ENCODE measurements around the gene CEL.
"Not testable (repeated sequence)": the region's sequence is repeated elsewhere in the genome, so short reads cannot be mapped to it uniquely, and the experiment has no call there.

CEL gene

DNA sequence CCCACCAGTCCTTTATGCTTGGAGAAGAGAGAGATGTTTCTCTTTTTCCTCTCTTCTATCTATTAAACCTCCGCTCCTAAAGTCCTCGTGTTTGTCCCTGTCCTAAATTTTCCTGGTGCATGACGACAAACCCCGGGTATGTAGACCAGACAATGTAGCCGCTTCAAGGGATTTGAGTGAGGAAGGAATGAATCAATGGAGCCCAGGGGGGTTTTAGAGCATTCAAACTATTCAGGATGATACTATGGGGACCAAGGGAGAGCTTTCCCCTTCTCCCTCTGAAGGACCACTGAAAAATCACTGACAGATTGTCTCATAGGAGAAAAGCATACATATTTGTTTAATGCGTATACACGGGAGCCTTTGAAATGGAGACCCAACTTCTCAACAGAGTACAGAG, 18.4 kb downstream of the CEL start:
- no peak for DNase-seq (ENCODE audit: extremely low read depth, low read depth)
- TF ChIP-seq, protein P1, sequence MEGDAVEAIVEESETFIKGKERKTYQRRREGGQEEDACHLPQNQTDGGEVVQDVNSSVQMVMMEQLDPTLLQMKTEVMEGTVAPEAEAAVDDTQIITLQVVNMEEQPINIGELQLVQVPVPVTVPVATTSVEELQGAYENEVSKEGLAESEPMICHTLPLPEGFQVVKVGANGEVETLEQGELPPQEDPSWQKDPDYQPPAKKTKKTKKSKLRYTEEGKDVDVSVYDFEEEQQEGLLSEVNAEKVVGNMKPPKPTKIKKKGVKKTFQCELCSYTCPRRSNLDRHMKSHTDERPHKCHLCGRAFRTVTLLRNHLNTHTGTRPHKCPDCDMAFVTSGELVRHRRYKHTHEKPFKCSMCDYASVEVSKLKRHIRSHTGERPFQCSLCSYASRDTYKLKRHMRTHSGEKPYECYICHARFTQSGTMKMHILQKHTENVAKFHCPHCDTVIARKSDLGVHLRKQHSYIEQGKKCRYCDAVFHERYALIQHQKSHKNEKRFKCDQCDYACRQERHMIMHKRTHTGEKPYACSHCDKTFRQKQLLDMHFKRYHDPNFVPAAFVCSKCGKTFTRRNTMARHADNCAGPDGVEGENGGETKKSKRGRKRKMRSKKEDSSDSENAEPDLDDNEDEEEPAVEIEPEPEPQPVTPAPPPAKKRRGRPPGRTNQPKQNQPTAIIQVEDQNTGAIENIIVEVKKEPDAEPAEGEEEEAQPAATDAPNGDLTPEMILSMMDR (IDR thresholded peaks at IDR 0.05; ENCODE audit: low read depth, low read length), result no peak

DNA sequence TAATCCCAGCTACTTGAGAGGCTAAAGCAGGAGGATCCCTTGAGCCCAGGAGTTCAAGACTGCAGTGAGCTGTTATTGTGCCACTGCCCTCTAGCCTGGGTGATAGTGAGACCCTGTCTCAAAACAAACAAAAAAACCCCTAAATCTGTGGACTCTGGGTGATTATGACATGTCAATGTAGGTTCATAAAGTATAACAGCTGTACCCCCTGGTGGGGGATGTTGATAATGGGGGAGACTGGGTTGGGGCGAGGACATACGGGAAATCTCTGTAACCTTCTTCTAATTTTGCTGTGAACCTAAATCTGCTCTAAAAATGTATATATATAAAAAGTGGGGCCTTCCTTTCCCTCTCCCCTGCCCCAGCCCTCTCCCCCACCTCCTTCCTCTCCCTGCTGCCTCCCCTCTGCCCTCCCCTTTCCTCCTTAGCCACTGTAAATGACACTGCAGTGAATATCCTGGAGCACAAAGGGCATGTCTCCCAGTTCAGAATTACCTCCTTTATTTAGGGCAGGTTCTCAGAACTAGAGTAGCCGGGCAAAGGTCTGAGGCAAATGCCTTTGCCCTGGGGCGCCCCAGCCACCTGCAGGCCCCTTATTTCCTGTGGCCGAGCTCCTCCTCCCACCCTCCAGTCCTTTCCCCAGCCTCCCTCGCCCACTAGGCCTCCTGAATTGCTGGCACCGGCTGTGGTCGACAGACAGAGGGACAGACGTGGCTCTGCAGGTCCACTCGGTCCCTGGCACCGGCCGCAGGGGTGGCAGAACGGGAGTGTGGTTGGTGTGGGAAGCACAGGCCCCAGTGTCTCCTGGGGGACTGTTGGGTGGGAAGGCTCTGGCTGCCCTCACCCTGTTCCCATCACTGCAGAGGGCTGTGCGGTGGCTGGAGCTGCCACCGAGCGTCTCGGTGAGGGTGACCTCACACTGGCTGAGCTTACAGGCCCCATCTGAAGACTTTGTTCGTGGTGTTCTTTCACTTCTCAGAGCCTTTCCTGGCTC, 19.3 kb downstream of the CEL start:
- DNase-seq (ENCODE audit: extremely low read depth, low read depth), result not testable (repeated sequence)

DNA sequence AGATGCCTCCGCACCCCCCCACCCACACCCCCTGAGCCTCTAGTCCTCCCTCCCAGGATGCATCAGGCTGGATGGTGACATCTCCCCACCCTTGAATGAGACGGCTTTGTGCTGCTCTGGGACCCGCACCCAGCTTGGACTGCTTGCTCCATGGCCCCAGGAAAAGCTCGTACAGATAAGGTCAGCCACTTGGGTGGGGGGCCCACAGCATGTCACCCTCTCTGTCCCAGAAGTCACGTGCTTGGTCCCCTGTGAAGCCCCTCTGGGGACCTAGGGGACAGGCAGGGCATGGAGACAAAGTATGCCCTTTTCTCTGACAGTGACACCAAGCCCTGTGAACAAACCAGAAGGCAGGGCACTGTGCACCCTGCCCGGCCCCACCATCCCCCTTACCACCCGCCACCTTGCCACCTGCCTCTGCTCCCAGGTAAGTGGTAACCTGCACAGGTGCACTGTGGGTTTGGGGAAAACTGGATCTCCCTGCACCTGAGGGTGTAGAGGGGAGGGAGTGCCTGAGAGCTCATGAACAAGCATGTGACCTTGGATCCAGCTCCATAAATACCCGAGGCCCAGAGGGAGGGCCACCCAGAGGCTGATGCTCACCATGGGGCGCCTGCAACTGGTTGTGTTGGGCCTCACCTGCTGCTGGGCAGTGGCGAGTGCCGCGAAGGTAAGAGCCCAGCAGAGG, 20.3 kb downstream of the CEL start:
- not testable (repeated sequence) for DNase-seq (ENCODE audit: extremely low read depth, low read depth)

DNA sequence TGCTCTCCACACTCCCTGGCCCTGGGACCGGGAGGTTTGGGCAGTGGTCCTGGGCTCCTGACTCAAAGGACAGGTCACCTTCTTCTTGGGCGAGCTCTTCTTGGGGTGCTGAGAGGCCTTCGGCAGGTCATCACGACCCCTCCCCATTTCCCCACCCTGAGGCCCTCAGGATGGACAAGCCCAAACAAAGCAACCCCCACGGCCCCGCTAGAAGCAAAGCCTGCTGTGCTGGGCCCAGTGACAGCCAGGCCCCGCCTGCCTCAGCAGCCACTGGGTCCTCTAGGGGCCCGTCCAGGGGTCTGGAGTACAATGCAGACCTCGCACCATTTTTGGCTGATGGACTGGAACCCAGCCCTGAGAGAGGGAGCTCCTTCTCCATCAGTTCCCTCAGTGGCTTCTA, 21.9 kb downstream of the CEL start:
- not testable (repeated sequence) for DNase-seq (ENCODE audit: extremely low read depth, low read depth)

DNA sequence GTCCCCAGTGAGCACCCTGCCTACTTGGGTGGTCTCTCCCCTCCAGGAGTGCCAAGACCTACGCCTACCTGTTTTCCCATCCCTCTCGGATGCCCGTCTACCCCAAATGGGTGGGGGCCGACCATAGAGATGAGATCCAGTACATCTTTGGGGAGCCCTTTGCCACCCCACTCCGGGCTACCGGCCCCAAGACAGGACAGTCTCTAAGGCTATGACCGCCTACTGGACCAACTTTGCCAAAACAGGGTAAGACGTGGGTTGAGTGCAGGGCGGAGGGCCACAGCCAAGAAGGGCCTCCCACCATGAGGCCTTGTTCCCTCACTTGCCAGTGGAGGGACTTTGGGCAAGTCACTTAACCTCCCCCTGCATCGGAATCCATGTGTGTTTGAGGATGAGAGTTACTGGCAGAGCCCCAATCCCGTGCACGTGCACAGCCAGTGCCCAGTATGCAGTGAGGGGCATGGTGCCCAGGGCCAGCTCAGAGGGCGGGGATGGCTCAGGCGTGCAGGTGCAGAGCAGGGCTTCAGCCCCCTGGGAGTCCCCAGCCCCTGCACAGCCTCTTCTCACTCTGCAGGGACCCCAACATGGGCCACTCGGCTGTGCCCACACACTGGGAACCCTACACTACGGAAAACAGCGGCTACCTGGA, 24.6 kb downstream of the CEL start:
- DNase-seq (ENCODE audit: extremely low read depth, low read depth), result not testable (repeated sequence)

DNA sequence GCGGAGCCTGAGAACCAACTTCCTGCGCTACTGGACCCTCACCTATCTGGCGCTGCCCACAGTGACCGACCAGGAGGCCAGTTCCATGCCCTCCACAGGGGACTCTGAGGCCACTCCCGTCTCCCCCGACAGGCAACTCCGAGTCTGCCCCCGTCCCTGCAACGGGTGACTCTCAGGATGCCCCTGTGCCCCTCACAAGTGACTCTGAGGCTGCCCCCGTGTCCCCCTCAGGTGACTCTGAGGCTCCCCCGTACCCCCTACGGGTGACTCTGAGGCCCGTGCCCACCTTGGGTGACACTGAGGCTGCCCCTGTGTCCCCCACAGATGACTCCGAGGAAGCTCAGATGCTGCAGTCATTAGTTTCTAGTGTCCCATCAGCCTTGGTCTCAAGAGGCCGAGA, 25.1 kb downstream of the CEL start:
- TF ChIP-seq, protein P1 (IDR thresholded peaks at IDR 0.05; ENCODE audit: low read depth, low read length), result no peak
- DNase-seq (ENCODE audit: extremely low read depth, low read depth), result no peak

DNA sequence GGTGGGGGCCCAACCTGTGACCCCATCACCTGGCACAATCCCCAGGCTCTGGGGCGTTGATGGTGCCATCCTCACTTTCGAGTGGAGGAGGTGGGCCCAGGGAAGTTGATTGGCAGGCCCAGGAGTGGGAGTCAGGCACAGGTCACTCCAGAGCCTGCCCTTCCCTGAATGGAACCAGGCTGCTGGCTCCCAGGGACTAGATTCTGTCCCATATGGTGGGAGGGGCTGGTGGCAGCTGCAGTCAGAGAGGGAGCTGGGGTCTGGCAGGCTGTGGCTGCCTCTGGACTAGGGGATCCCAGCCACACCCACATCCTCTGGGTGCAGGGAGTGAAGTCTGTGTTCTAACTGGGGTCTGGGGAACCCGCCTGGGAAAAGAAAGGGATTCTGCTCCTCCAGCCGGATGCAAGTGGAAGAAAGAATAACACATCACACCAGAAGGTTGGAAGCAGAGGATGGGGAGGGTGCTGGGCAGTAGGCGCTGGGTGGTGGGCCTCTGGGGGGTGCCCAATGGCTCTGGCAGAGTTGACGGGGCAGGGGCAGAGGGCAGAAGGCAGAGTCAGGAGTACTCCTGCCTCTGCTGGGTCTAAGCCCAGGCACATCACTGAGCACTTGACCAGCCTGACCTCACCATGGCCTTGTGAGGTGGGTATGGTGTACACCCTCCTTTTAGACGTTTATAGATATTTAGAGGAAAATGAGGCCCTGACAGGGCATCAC, 25.8 kb downstream of the CEL start:
- TF ChIP-seq, protein P1 (IDR thresholded peaks at IDR 0.05; ENCODE audit: low read depth, low read length), result no peak
- DNase-seq (ENCODE audit: extremely low read depth, low read depth), result no peak

DNA sequence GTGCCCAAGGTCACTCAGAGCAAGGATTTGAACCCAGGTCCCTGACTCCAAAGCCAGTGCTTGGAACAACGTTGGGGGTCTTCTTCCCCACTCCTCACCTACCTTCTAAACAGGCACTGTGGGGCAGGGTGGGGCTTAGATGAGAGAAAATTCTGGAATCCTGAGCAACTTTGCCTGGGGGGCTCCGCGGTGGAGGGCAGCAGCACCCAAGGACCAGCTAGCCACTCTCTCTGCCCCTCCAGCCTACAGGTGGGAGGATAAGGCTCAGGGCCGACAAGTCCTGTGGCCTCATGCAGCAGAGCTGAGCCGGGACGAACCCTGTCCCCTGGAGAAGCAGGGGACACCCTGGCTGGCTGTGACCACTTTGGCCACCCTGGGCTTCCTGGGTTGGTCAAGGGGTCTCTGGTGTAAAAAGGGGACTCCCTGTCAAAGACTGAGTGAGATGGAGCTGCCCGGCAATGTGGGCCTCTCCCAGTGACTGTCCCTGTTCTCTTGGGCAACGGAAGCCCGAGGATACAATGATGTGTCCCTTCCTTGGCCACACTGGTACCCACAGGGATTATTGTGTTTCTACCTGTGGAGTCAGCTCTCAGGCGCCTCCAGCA, 26.5 kb downstream of the CEL start:
- DNase-seq (ENCODE audit: extremely low read depth, low read depth), result no peak
- TF ChIP-seq, protein P1 (IDR thresholded peaks at IDR 0.05; ENCODE audit: low read depth, low read length), result no peak

DNA sequence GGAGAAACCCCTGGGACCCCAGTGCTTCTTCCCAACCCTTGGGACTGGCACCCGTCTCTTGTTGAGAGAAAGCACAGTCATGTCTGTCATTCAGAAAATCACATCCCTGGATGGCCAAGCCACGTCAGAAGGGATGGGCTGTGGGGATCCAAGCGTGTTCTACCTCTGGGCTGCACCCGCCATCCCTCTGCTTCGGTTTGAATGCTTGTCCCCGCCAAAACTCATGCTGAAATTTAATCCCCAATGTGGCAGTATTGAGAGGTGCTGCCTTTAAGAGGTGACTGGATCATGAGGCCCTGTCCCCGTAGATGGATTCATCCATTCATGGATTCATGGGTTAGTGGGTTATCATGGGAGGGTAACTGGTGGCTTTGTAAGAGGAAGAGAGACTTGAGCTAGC, 27.0 kb downstream of the CEL start:
- TF ChIP-seq, protein P1 (IDR thresholded peaks at IDR 0.05; ENCODE audit: low read depth, low read length), result no peak

More for the DNA sequence above, 27.0 kb downstream of the CEL start:
- no peak for DNase-seq (ENCODE audit: extremely low read depth, low read depth)
